DOHH2 (cell line): ENCODE results near the gene CLRN3.

Experiments
- H3F3A ChIP-seq: fragments of 200-600 bp; sonication (generic), shearing (Covaris generic); 2 replicates; pipeline ENCODE4 v1.6.0; 2016; ENCODE audit warnings: antibody characterized with exemption, mild to moderate bottlenecking; ENCODE audit not compliant: control insufficient read depth, insufficient read depth
- H3K27ac ChIP-seq: fragments of 200-600 bp; sonication (generic); 2 replicates; pipeline ENCODE4 v1.5.1; 2014; ENCODE audit warnings: low read depth, mild to moderate bottlenecking, low read length, moderate library complexity
- H3K27me3 ChIP-seq: fragments of 200-600 bp; sonication (generic); 2 replicates; pipeline ENCODE4 v1.6.1; 2014; ENCODE audit warnings: mild to moderate bottlenecking, low read length, mixed read lengths; ENCODE audit not compliant: control insufficient read depth
- H3K36me3 ChIP-seq: fragments of 200-600 bp; sonication (generic); 2 replicates; pipeline ENCODE4 v1.6.1; 2014; ENCODE audit warnings: mild to moderate bottlenecking, low read length, moderate library complexity, mixed read lengths; ENCODE audit not compliant: control insufficient read depth
- H3K4me1 ChIP-seq: fragments of 200-600 bp; sonication (generic); 2 replicates; pipeline ENCODE4 v1.6.1; 2014; ENCODE audit warnings: mild to moderate bottlenecking, low read length, mixed read lengths; ENCODE audit not compliant: control insufficient read depth
- H3K4me2 ChIP-seq: fragments of 200-600 bp; sonication (generic); 2 replicates; pipeline ENCODE4 v1.6.0; 2014; ENCODE audit warnings: mild to moderate bottlenecking, low read length, moderate library complexity
- H3K4me3 ChIP-seq: fragments of 200-600 bp; sonication (generic); 2 replicates; pipeline ENCODE4 v1.5.1; 2014; ENCODE audit warnings: mild to moderate bottlenecking, low read length, mixed read lengths
- H3K79me2 ChIP-seq: fragments of 200-600 bp; sonication (generic); 2 replicates; pipeline ENCODE4 v1.6.1; 2014; ENCODE audit warnings: mild to moderate bottlenecking, low read length, mixed read lengths; ENCODE audit not compliant: control insufficient read depth
- H3K9me2 ChIP-seq: fragments of 200-600 bp; sonication (generic); replicated peaks from 2 replicates; pipeline ENCODE4 v1.6.1; 2014; ENCODE audit warnings: mild to moderate bottlenecking, low read length, mixed read lengths; ENCODE audit not compliant: control insufficient read depth
- H3K9me3 ChIP-seq: fragments of 200-600 bp; sonication (generic); 2 replicates; pipeline ENCODE4 v1.6.1; 2014; ENCODE audit warnings: antibody characterized with exemption, low read length, mixed read lengths; ENCODE audit not compliant: control insufficient read depth, insufficient read depth
- H4K20me1 ChIP-seq: fragments of 200-600 bp; sonication (generic); 2 replicates; pipeline ENCODE4 v1.6.0; 2014; ENCODE audit warnings: low read depth, mild to moderate bottlenecking, antibody characterized with exemption, low read length, moderate library complexity; ENCODE audit not compliant: control insufficient read depth, insufficient read depth
- CTCF ChIP-seq: fragments of 200-600 bp; sonication (generic); IDR thresholded peaks from one replicate; pipeline ENCODE4 v1.5.1; 2014; ENCODE audit warnings: antibody characterized with exemption, mild to moderate bottlenecking, low read depth, low read length; ENCODE audit not compliant: poor library complexity, severe bottlenecking
- EZH2phosphoT487 ChIP-seq: fragments of 200-600 bp; sonication (generic); IDR thresholded peaks from 2 replicates; pipeline ENCODE4 v1.6.1; 2017; ENCODE audit warnings: borderline replicate concordance, mild to moderate bottlenecking, antibody characterized with exemption, low read length, moderate library complexity, mixed read lengths

Gene CLRN3

GRCh38 chr10:127880557-127880956 lies 12.2 kb downstream of the CLRN3 start:
- Histone ChIP-seq H3K36me3 (no peaks in the 10 kb centered on the region), H4K20me1 (no peaks in the 10 kb centered on the region), H3K9me3 (no peaks in the 10 kb centered on the region), H3F3A (no peaks in the 10 kb centered on the region), H3K4me1 (no peaks in the 10 kb centered on the region), H3K4me2 (no peak overlapping the region), H3K27me3 (peaks cover 6% of the 10 kb centered on the region), H3K79me2 (no peaks in the 10 kb centered on the region), H3K4me3 (no peak overlapping the region), H3K27ac (no peak overlapping the region), H3K9me2 (no peaks in the 10 kb centered on the region)
- TF ChIP-seq EZH2phosphoT487 (no peak), CTCF (no peak)

GRCh38 chr10:127878475-127879055 lies 14.2 kb downstream of the CLRN3 start:
- Histone ChIP-seq H3K27ac (no peak overlapping the region), H3K4me1 (no peaks in the 10 kb centered on the region), H3K79me2 (no peaks in the 10 kb centered on the region), H3K4me2 (no peak overlapping the region), H3K9me3 (no peaks in the 10 kb centered on the region), H3K27me3 (peaks cover 6% of the 10 kb centered on the region), H3F3A (no peaks in the 10 kb centered on the region), H3K36me3 (no peaks in the 10 kb centered on the region), H3K9me2 (no peaks in the 10 kb centered on the region), H4K20me1 (no peaks in the 10 kb centered on the region), H3K4me3 (no peak overlapping the region)
- TF ChIP-seq CTCF = no peak
- no peak for TF ChIP-seq EZH2phosphoT487

GRCh38 chr10:127877699-127878098 lies 15.0 kb downstream of the CLRN3 start:
- Histone ChIP-seq H3K4me3 (no peak overlapping the region), H4K20me1 (no peaks in the 10 kb centered on the region), H3K4me2 (no peak overlapping the region), H3K27me3 (peaks cover 6% of the 10 kb centered on the region), H3K79me2 (no peaks in the 10 kb centered on the region), H3K9me2 (no peaks in the 10 kb centered on the region), H3F3A (no peaks in the 10 kb centered on the region), H3K9me3 (no peaks in the 10 kb centered on the region), H3K27ac (no peak overlapping the region), H3K36me3 (no peaks in the 10 kb centered on the region), H3K4me1 (no peaks in the 10 kb centered on the region)
- TF ChIP-seq CTCF = no peak
